ENCODE data around the gene MEMO1.

Gene MEMO1

DNA sequence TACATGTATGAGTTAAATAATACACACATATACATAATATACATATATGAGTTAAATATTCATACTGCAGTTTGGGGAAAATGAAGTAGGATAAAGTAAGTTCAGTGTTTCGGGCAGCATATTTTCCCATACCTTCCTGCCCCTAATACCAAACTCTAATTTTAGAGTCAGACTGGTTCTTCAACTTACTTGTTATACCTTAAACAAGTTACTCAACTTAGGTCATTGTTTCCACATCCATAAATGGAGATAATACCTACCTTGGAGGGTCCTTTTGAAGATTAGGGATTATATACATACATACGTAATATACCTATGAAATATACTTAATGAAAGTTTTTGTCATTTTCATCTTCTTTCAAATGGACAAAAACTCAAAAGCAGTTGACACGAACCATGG lies 8.4 kb downstream of the MEMO1 start:
- POLR2A ChIA-PET, result no interaction called here
- DNase-seq (ENCODE audit: extremely low spot score), result no peak
- no peak for TF ChIP-seq ELF4 (IDR thresholded peaks at IDR 0.05)
- TF ChIP-seq FOXM1 (IDR thresholded peaks at IDR 0.05; ENCODE audit: borderline replicate concordance), result no peak
- TF ChIP-seq FOXK2 (IDR thresholded peaks at IDR 0.05), result no peak
- TF ChIP-seq LEF1 (IDR thresholded peaks at IDR 0.05; ENCODE audit: borderline replicate concordance), result no peak
- TF ChIP-seq BHLHE40 (IDR thresholded peaks at IDR 0.05; ENCODE audit: borderline replicate concordance), result no peak
- no peak for TF ChIP-seq L3MBTL2 (conservative IDR thresholded peaks at IDR 0.05)
- CTCF ChIA-PET, result no interaction called here

DNA sequence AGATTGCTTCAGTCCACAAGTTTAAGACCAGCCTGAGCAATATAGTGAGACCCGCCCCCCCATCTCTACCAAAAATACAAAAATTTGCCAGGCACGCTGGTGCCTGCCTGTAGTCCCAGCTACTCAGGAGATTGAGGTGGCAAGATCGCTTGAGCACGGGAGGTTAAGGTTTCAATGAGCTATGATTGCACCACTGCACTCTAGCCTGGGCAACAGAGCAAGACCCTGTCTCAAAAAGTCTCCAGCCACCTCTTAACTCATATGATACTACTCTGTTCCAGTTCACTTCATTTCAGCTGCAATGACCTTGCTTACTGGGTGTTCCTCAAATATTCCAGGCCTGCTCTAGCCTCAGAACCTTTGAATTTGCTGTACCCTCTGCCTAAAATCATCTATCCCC lies 11.4 kb downstream of the MEMO1 start:
- TF ChIP-seq ARNT (IDR thresholded peaks at IDR 0.05), result no peak
- no peak for TF ChIP-seq NFRKB (IDR thresholded peaks at IDR 0.05)
- TF ChIP-seq FOXM1 (IDR thresholded peaks at IDR 0.05; ENCODE audit: borderline replicate concordance), result no peak
- TF ChIP-seq L3MBTL2 (conservative IDR thresholded peaks at IDR 0.05), result no peak
- TF ChIP-seq CTBP1 (IDR thresholded peaks at IDR 0.05; ENCODE audit: borderline replicate concordance), result no peak
- no peak for TF ChIP-seq SP1 (IDR thresholded peaks at IDR 0.05)
- POLR2A ChIA-PET, result no interaction called here
- CTCF ChIA-PET, result no interaction called here
- no peak for DNase-seq (ENCODE audit: extremely low spot score)

DNA sequence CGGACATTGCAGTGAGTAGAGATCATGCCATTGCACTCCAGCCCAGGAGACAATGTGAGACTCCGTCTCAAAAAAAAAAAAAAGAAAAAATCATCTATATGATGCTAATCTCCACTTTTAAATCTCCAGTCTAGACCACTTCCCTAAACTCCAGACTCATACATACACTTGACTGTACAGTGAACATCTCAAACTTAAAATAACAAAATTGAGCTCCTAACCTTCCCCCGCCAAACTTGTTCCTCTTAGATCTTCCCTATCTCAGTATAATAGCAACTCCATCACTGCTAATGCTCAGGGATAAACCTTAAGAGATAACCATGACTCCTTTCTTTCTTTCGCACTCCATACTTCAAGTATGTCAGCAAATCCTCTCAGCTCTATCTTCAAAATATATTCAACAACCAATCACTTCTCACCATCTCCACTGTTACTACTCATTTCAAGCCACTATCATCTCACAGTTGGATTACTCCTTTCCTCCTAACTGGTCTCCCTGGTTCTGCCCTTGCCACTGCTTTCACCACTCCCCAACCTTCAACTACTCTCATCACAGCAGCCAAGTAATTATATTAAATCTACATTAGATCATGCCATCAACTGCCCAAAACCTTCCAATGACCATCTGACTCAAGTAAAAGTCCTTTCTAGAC lies 12.0 kb downstream of the MEMO1 start:
- POLR2A ChIA-PET, result interaction anchor here (1.6 kb wide), 1 partner anchor 167 kb away, joined by 3 read pairs; the partner anchor contains the start of gene SLC30A6
- TF ChIP-seq HDGF (IDR thresholded peaks at IDR 0.05; ENCODE audit: borderline replicate concordance) (no peak), TARDBP (IDR thresholded peaks at IDR 0.05) (no peak), LEF1 (IDR thresholded peaks at IDR 0.05; ENCODE audit: borderline replicate concordance) (no peak), ARNT (IDR thresholded peaks at IDR 0.05) (no peak)
- TF ChIP-seq, protein P1, sequence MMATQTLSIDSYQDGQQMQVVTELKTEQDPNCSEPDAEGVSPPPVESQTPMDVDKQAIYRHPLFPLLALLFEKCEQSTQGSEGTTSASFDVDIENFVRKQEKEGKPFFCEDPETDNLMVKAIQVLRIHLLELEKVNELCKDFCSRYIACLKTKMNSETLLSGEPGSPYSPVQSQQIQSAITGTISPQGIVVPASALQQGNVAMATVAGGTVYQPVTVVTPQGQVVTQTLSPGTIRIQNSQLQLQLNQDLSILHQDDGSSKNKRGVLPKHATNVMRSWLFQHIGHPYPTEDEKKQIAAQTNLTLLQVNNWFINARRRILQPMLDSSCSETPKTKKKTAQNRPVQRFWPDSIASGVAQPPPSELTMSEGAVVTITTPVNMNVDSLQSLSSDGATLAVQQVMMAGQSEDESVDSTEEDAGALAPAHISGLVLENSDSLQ (IDR thresholded peaks at IDR 0.05), result no peak
- CTCF ChIA-PET, result no interaction called here
- DNase-seq (ENCODE audit: extremely low spot score), result no peak

DNA sequence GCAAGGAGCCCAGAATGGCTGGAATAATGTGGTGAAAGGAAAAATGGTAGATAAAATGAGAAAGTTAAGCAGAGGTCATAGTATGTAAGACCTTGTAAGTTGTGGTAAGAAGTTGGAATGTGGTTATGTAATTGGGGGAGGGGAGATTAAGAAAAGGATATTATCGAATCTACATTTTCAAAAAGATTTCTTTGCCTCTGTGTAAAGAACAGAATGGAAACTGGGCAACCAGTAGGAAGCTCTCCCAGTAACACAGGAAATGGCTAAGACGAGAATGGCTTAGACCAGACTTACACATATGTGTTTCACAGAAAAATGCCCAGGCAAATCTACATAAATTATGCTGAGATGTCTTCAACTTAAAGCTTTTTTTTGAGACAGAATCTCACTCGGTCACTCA lies 13.2 kb downstream of the MEMO1 start:
- ChIA-PET CTCF (no interaction called here), POLR2A (interaction anchor here (1.6 kb wide), 1 partner anchor 168 kb away, joined by 3 read pairs; the partner anchor contains the start of gene SLC30A6)
- no peak for DNase-seq (ENCODE audit: extremely low spot score)
- TF ChIP-seq L3MBTL2 (conservative IDR thresholded peaks at IDR 0.05), result no peak
- no peak for TF ChIP-seq HDGF (IDR thresholded peaks at IDR 0.05; ENCODE audit: borderline replicate concordance)
- TF ChIP-seq, protein P1 (IDR thresholded peaks at IDR 0.05), result no peak
- TF ChIP-seq ZNF384 (IDR thresholded peaks at IDR 0.05), result no peak
- TF ChIP-seq TARDBP (IDR thresholded peaks at IDR 0.05), result no peak
- no peak for TF ChIP-seq FOXA1 (IDR thresholded peaks at IDR 0.05)

DNA sequence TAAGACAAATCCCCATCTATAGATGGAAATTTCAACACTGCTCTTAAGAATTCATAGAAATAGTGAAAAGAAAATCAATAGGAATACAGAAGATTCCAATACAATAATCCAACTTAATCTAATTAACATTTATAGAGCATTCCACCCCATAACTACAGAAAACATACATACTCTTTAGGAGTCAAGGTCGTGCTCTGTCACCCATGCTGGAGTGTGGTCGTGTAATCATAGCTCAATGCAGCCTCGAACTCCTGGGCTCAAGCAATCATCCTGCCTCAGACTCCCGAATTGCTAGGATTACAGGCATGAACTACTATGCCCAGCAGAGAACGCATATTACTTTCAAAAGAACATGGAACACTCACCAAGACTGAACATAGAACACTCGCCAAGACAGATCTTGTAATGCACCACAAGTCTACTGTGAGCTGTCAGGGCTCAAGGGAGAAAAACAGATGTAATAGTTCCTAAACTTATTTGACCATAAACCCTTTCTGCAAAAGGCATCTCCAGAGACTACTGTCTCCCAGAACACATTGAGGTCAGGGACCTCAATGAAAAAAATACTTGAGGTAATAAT lies 14.1 kb downstream of the MEMO1 start:
- POLR2A ChIA-PET, result interaction anchor here (1.6 kb wide), 1 partner anchor 169 kb away, joined by 3 read pairs; the partner anchor contains the start of gene SLC30A6
- CTCF ChIA-PET, result interaction anchor here (0.6 kb wide), 1 partner anchor 37 kb away, joined by 4 read pairs; no protein-coding TSS in a partner anchor
- DNase-seq (ENCODE audit: extremely low spot score), result no peak
- TF ChIP-seq CTBP1 (IDR thresholded peaks at IDR 0.05; ENCODE audit: borderline replicate concordance) (no peak), ZNF384 (IDR thresholded peaks at IDR 0.05) (no peak), SUZ12 (IDR thresholded peaks at IDR 0.05) (no peak), FOXK2 (IDR thresholded peaks at IDR 0.05) (no peak), ELF4 (IDR thresholded peaks at IDR 0.05) (no peak), FOXM1 (IDR thresholded peaks at IDR 0.05; ENCODE audit: borderline replicate concordance) (no peak), NFRKB (IDR thresholded peaks at IDR 0.05) (no peak), FOXA1 (IDR thresholded peaks at IDR 0.05) (no peak), BHLHE40 (IDR thresholded peaks at IDR 0.05; ENCODE audit: borderline replicate concordance) (no peak), TARDBP (IDR thresholded peaks at IDR 0.05) (no peak), ARNT (IDR thresholded peaks at IDR 0.05) (no peak), L3MBTL2 (conservative IDR thresholded peaks at IDR 0.05) (no peak), SP1 (IDR thresholded peaks at IDR 0.05) (no peak), HDGF (IDR thresholded peaks at IDR 0.05; ENCODE audit: borderline replicate concordance) (no peak), LEF1 (IDR thresholded peaks at IDR 0.05; ENCODE audit: borderline replicate concordance) (no peak)
- TF ChIP-seq, protein P1 (IDR thresholded peaks at IDR 0.05), result no peak

DNA sequence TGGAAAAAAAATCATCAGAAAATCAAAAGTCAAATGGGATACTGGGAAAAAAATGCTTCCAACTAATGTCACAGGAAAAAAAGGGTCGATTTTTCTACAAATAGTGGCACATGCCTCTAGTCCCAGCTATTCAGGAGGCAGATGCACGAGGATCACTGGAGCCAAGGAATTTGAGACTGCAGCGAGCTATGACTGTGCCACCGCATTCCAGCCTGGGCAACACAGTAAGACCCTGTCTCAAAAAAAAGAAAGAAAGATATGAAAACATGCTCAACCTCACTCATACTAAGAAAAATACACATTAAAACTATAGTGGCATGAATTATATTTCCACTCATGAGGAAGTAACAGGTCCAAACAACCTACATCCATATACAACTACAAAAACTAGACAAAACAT lies 17.9 kb downstream of the MEMO1 start:
- ChIA-PET POLR2A (no interaction called here), CTCF (no interaction called here)
- no peak for DNase-seq (ENCODE audit: extremely low spot score)
- TF ChIP-seq NFRKB (IDR thresholded peaks at IDR 0.05), result no peak
- no peak for TF ChIP-seq ARNT (IDR thresholded peaks at IDR 0.05)
- no peak for TF ChIP-seq ELF4 (IDR thresholded peaks at IDR 0.05)
- no peak for TF ChIP-seq SUZ12 (IDR thresholded peaks at IDR 0.05)
- no peak for TF ChIP-seq BHLHE40 (IDR thresholded peaks at IDR 0.05; ENCODE audit: borderline replicate concordance)
- no peak for TF ChIP-seq ZNF384 (IDR thresholded peaks at IDR 0.05)
- TF ChIP-seq, protein P1 (IDR thresholded peaks at IDR 0.05), result no peak
- no peak for TF ChIP-seq FOXM1 (IDR thresholded peaks at IDR 0.05; ENCODE audit: borderline replicate concordance)
- no peak for TF ChIP-seq L3MBTL2 (conservative IDR thresholded peaks at IDR 0.05)
- no peak for TF ChIP-seq SP1 (IDR thresholded peaks at IDR 0.05)
- no peak for TF ChIP-seq HDGF (IDR thresholded peaks at IDR 0.05; ENCODE audit: borderline replicate concordance)
- TF ChIP-seq FOXA1 (IDR thresholded peaks at IDR 0.05), result no peak
- no peak for TF ChIP-seq LEF1 (IDR thresholded peaks at IDR 0.05; ENCODE audit: borderline replicate concordance)
- TF ChIP-seq FOXK2 (IDR thresholded peaks at IDR 0.05), result no peak
- TF ChIP-seq CTBP1 (IDR thresholded peaks at IDR 0.05; ENCODE audit: borderline replicate concordance), result no peak
- no peak for TF ChIP-seq TARDBP (IDR thresholded peaks at IDR 0.05)
